Measurements from ENCODE around the gene RPL7A. TPM values are rescaled to one million over a fixed set of nuclear protein-coding genes. Genes with fewer than 3 reads are reported as not detected.

Gene RPL7A
- total and polyA plus RNA-seq, 2 of the 13 experiments (the other 11 are each of a cell fraction or from before 2014, with no cell fraction given): 2,401 to 2,938 TPM

DNA sequence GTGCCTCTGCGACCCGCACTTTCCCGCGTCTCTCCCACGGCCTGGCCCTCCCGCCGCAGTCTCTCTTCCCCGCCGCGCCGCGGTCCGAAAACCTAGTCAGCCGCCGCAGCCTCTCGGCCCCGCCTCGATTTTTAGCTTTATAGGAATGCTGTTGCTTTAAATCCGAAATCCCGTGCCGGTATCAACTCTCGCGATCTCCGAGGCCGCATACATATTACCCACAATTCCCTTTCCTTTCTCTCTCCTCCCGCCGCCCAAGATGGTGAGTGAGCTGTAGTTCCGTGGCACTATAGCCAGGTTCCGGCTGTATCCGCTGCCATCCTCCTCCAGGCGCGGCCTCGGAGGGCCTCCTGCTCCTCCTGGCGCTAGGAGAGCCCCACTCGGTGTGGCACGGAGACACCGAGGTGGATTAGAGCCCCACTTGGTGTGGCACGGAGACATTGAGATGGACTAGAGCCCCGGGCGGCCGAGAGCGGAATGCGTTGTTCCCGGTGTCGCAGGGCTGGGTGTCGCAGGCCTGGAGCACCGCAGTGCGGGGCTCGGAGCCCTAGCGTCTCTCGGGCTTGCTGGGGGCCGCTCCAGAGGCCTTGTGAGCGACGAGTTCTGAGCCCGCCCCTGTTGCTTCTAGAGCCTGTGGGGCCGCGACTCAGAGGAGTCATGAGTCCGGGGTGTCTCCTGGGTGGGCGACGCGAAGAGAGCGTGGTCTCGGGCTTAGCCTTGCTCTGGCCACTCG, at the start of gene RPL7A, which contains the start of gene MED22 (continued):
- peak; percentile 94; the same call in 1 of the 2 replicates for TF ChIP-seq TRAFD1 (CRISPR knock-in tag; IDR thresholded peaks at IDR 0.05; ENCODE audit: borderline replicate concordance)
- TF ChIP-seq MATR3 (CRISPR knock-in tag; IDR thresholded peaks at IDR 0.05): no peak
- peak; percentile 85; the same call in 1 of the 2 replicates for TF ChIP-seq KDM5B (CRISPR knock-in tag; IDR thresholded peaks at IDR 0.05; ENCODE audit: borderline replicate concordance)
- no peak for TF ChIP-seq MNT (IDR thresholded peaks at IDR 0.05)
- TF ChIP-seq, protein P1, sequence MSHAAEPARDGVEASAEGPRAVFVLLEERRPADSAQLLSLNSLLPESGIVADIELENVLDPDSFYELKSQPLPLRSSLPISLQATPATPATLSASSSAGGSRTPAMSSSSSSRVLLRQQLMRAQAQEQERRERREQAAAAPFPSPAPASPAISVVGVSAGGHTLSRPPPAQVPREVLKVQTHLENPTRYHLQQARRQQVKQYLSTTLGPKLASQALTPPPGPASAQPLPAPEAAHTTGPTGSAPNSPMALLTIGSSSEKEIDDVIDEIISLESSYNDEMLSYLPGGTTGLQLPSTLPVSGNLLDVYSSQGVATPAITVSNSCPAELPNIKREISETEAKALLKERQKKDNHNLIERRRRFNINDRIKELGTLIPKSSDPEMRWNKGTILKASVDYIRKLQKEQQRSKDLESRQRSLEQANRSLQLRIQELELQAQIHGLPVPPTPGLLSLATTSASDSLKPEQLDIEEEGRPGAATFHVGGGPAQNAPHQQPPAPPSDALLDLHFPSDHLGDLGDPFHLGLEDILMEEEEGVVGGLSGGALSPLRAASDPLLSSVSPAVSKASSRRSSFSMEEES (CRISPR knock-in tag; IDR thresholded peaks at IDR 0.05): 0 out of 2 replicates have a peak, but pooled peaks have one; percentile 33
- peak; percentile 62 for TF ChIP-seq FOXO1 (CRISPR knock-in tag; IDR thresholded peaks at IDR 0.05)
- TF ChIP-seq MBNL3 (CRISPR knock-in tag; conservative IDR thresholded peaks at IDR 0.05): no peak
- TF ChIP-seq, protein P2, sequence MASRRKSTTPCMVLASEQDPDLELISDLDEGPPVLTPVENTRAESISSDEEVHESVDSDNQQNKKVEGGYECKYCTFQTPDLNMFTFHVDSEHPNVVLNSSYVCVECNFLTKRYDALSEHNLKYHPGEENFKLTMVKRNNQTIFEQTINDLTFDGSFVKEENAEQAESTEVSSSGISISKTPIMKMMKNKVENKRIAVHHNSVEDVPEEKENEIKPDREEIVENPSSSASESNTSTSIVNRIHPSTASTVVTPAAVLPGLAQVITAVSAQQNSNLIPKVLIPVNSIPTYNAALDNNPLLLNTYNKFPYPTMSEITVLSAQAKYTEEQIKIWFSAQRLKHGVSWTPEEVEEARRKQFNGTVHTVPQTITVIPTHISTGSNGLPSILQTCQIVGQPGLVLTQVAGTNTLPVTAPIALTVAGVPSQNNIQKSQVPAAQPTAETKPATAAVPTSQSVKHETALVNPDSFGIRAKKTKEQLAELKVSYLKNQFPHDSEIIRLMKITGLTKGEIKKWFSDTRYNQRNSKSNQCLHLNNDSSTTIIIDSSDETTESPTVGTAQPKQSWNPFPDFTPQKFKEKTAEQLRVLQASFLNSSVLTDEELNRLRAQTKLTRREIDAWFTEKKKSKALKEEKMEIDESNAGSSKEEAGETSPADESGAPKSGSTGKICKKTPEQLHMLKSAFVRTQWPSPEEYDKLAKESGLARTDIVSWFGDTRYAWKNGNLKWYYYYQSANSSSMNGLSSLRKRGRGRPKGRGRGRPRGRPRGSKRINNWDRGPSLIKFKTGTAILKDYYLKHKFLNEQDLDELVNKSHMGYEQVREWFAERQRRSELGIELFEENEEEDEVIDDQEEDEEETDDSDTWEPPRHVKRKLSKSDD (CRISPR knock-in tag; IDR thresholded peaks at IDR 0.05; ENCODE audit: low read depth): 0 out of 2 replicates have a peak, but pooled peaks have one; percentile 41
- TF ChIP-seq CEBPB (IDR thresholded peaks at IDR 0.05; ENCODE audit: borderline replicate concordance, low read depth, low read length): no peak
- no peak for TF ChIP-seq ZNF562 (CRISPR knock-in tag; IDR thresholded peaks at IDR 0.05; ENCODE audit: borderline replicate concordance)
- TF ChIP-seq NCOR1 (IDR thresholded peaks at IDR 0.05; ENCODE audit: borderline replicate concordance, low read length): peak; percentile 42; the same call in 1 of the 2 replicates
- TF ChIP-seq DNMT1 (CRISPR knock-in tag; IDR thresholded peaks at IDR 0.05): peak; percentile 88; the same call in 1 of the 2 replicates
- TF ChIP-seq CBX1 (IDR thresholded peaks at IDR 0.05; ENCODE audit: low read depth): no peak
- TF ChIP-seq REPIN1 (CRISPR knock-in tag; IDR thresholded peaks at IDR 0.05; ENCODE audit: borderline replicate concordance, low read depth): no peak
- peak; percentile 27; the same call in 1 of the 2 replicates for TF ChIP-seq SAFB2 (CRISPR knock-in tag; IDR thresholded peaks at IDR 0.05; ENCODE audit: borderline replicate concordance, low read depth)
- peak; percentile 65; the same call in 1 of the 2 replicates for TF ChIP-seq ZNF768 (CRISPR knock-in tag; IDR thresholded peaks at IDR 0.05)
- TF ChIP-seq SOX6 (IDR thresholded peaks at IDR 0.05): no peak
- TF ChIP-seq SOX6 (CRISPR knock-in tag; IDR thresholded peaks at IDR 0.05): peak; percentile 46
- TF ChIP-seq ZNF577 (CRISPR knock-in tag; IDR thresholded peaks at IDR 0.05; ENCODE audit: borderline replicate concordance, low read depth): no peak
- no peak for TF ChIP-seq GABPA (IDR thresholded peaks at IDR 0.05; ENCODE audit: low read depth, low read length)
- peak; percentile 80 for TF ChIP-seq GABPA (CRISPR knock-in tag; IDR thresholded peaks at IDR 0.05; ENCODE audit: low read depth)
- 0 out of 2 replicates have a peak, but pooled peaks have one; percentile 87 for TF ChIP-seq THAP8 (CRISPR knock-in tag; IDR thresholded peaks at IDR 0.05; ENCODE audit: borderline replicate concordance)

Measured in HepG2 (cell line).